ENCODE results near the gene TNRC6B.

Gene TNRC6B

GRCh38 chr22:40348025-40348658, 170.4 kb downstream of the TNRC6B start:
- peak overlapping the region; percentile 90 for H3K4me3 ChIP-seq (ENCODE audit: low read length)
- DNase-seq (ENCODE audit: low read depth) = no peak
- TF ChIP-seq, protein P1, sequence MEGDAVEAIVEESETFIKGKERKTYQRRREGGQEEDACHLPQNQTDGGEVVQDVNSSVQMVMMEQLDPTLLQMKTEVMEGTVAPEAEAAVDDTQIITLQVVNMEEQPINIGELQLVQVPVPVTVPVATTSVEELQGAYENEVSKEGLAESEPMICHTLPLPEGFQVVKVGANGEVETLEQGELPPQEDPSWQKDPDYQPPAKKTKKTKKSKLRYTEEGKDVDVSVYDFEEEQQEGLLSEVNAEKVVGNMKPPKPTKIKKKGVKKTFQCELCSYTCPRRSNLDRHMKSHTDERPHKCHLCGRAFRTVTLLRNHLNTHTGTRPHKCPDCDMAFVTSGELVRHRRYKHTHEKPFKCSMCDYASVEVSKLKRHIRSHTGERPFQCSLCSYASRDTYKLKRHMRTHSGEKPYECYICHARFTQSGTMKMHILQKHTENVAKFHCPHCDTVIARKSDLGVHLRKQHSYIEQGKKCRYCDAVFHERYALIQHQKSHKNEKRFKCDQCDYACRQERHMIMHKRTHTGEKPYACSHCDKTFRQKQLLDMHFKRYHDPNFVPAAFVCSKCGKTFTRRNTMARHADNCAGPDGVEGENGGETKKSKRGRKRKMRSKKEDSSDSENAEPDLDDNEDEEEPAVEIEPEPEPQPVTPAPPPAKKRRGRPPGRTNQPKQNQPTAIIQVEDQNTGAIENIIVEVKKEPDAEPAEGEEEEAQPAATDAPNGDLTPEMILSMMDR (conservative IDR thresholded peaks at IDR 0.05; ENCODE audit: low read depth, low read length) = peak; percentile 88

- TF ChIP-seq, protein P1 (conservative IDR thresholded peaks at IDR 0.05; ENCODE audit: low read depth, low read length) = no peak
- no peak overlapping the region for H3K4me3 ChIP-seq (ENCODE audit: low read length)
- no peak for DNase-seq (ENCODE audit: low read depth)
These were observed 175.0 kb downstream of the TNRC6B start for GRCh38 chr22:40352763-40353162.

- TF ChIP-seq, protein P1 (conservative IDR thresholded peaks at IDR 0.05; ENCODE audit: low read depth, low read length) = no peak
- H3K4me3 ChIP-seq (ENCODE audit: low read length) = no peak overlapping the region
- DNase-seq (ENCODE audit: low read depth) = no peak
These were observed 183.4 kb downstream of the TNRC6B start for GRCh38 chr22:40361100-40361499.

GRCh38 chr22:40363059-40363458, 185.3 kb downstream of the TNRC6B start:
- TF ChIP-seq, protein P1 (conservative IDR thresholded peaks at IDR 0.05; ENCODE audit: low read depth, low read length) = no peak
- DNase-seq (ENCODE audit: low read depth) = no peak
- no peak overlapping the region for H3K4me3 ChIP-seq (ENCODE audit: low read length)

- no peak overlapping the region for H3K4me3 ChIP-seq (ENCODE audit: low read length)
- TF ChIP-seq, protein P1 (conservative IDR thresholded peaks at IDR 0.05; ENCODE audit: low read depth, low read length) = no peak
- no peak for DNase-seq (ENCODE audit: low read depth)
These were observed 186.7 kb downstream of the TNRC6B start for GRCh38 chr22:40364431-40364830.

- DNase-seq (ENCODE audit: low read depth) = no peak
- H3K4me3 ChIP-seq (ENCODE audit: low read length) = no peak overlapping the region
- TF ChIP-seq, protein P1 (conservative IDR thresholded peaks at IDR 0.05; ENCODE audit: low read depth, low read length) = no peak
These were observed 188.3 kb downstream of the TNRC6B start for GRCh38 chr22:40366068-40366467.

GRCh38 chr22:40367342-40367741, 189.6 kb downstream of the TNRC6B start:
- DNase-seq (ENCODE audit: low read depth) = no peak
- H3K4me3 ChIP-seq (ENCODE audit: low read length) = no peak overlapping the region
- TF ChIP-seq, protein P1 (conservative IDR thresholded peaks at IDR 0.05; ENCODE audit: low read depth, low read length) = no peak
